GM12873 (cell line): ENCODE measurements around the gene PLEKHM3.

Experiments used
- CTCF ChIP-seq: IDR thresholded peaks from 2 replicates; pipeline ENCODE4 v1.5.1; 2012; ENCODE audit warnings: low read depth, mild to moderate bottlenecking, moderate library complexity, low read length, control low read depth; ENCODE audit not compliant: insufficient read depth; ENCODE audit errors: missing control alignments

PLEKHM3 gene

GRCh38 chr2:207813942-207814341, 211.4 kb downstream of the PLEKHM3 start:
- no peak for TF ChIP-seq CTCF

GRCh38 chr2:207813221-207813916, 212.0 kb downstream of the PLEKHM3 start:
- no peak for TF ChIP-seq CTCF

- TF ChIP-seq CTCF: no peak
Measured at GRCh38 chr2:207812726-207813080, 212.6 kb downstream of the PLEKHM3 start.

GRCh38 chr2:207812058-207812725, 213.1 kb downstream of the PLEKHM3 start:
- no peak for TF ChIP-seq CTCF

- TF ChIP-seq CTCF: no peak
Measured at GRCh38 chr2:207810200-207810788, 215.0 kb downstream of the PLEKHM3 start.

GRCh38 chr2:207808119-207808518, 217.2 kb downstream of the PLEKHM3 start:
- TF ChIP-seq CTCF: no peak

- no peak for TF ChIP-seq CTCF
Measured at GRCh38 chr2:207807516-207807915, 217.8 kb downstream of the PLEKHM3 start.
